ENCODE data around the gene BOD1L1.

- TF ChIP-seq CTCF (IDR thresholded peaks at IDR 0.05): no peak
- TF ChIP-seq POLR2A (IDR thresholded peaks at IDR 0.05): no peak
- TF ChIP-seq POLR2AphosphoS5 (IDR thresholded peaks at IDR 0.05): no peak
Measured at GRCh38 chr4:13588954-13589353, 38.6 kb downstream of the BOD1L1 start.
